HFFc6 (cell line): Measurements from ENCODE around the gene MAFB. TPM values are rescaled to one million over a fixed set of nuclear protein-coding genes. Genes with fewer than 3 reads are reported as not detected.

ENCODE experiments used
- DNase-seq: peaks from one replicate; pipeline ENCODE4 v3.0.0-alpha.2; 2018
- H3K27ac Mint-ChIP-seq: 2 replicates; pipeline ENCODE4 v1.8.0; 2020; ENCODE audit warnings: mild to moderate bottlenecking, mixed read lengths
- H3K27me3 Mint-ChIP-seq: 2 replicates; pipeline ENCODE4 v1.8.0; 2021; ENCODE audit warnings: mild to moderate bottlenecking, moderate library complexity, mixed read lengths; ENCODE audit not compliant: insufficient read depth
- H3K36me3 Mint-ChIP-seq: 2 replicates; pipeline ENCODE4 v1.8.0; 2021; ENCODE audit warnings: low read depth, mixed read lengths
- H3K4me1 Mint-ChIP-seq: 2 replicates; pipeline ENCODE4 v1.8.0; 2020; ENCODE audit warnings: low read depth, mixed read lengths
- H3K4me3 Mint-ChIP-seq: 2 replicates; pipeline ENCODE4 v1.8.0; 2020; ENCODE audit warnings: mild to moderate bottlenecking, moderate library complexity, mixed read lengths
- H3K9me3 Mint-ChIP-seq: 2 replicates; pipeline ENCODE4 v1.8.0; 2020; ENCODE audit warnings: mild to moderate bottlenecking, mixed read lengths
- total RNA-seq, 6 experiments: library from RNA; stranded (reverse); fragmentation: NEBNext Ultra II Directional; extraction: Animal tissue kit (Norgen Biotek cat#: 25700); gene quantifications; 2 replicates in 1 of 6; 3 replicates in 5 of 6; pipeline ENCODE4 v1.2.3, GENCODE V29; 2021
- TF ChIP-seq, protein P1 (sequence below): fragments of 200-600 bp; sonication (generic); IDR thresholded peaks from 2 replicates; pipeline ENCODE4 v1.5.0; 2021; ENCODE audit warnings: antibody characterized with exemption, mild to moderate bottlenecking

Gene MAFB
- total RNA-seq, 6 experiments from 2014 or later = 0.05 TPM; not detected in 5

DNA sequence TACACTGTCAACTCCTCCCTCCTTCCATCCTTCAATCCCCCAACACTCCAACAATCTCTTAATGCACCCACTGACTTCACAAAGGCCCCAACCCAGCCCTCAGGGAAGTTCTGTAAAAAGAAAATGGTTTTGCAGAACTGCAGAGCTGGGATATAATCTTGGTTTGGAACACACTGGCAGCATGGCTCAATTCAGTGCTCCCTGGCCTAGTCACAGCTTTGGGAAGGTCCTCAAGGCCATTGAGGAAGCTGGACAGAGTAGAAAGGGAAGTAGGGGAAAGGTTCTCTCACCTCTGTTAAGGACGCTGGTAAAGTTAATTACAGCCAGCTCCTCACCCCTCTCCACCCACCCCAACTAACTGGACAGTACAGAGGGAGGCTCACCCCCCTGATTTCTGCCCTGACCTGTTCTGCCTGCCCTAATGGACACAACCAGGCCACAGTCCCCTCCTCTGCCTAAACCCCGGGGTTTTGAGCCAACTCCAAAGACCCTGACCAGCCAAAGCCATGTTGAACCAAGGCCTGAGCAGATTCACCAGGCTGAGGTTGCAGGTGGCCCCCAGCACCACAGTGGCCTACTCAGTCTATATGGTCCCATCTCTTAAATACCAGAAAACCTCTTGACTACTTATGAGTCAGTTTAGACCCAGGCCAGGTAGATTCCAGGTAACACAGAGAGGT is 49.2 kb downstream of the MAFB start:
- no peaks in the 10 kb centered on the region; the same call in 1 of the 2 replicates for H3K36me3 Mint-ChIP-seq
- TF ChIP-seq, protein P1, sequence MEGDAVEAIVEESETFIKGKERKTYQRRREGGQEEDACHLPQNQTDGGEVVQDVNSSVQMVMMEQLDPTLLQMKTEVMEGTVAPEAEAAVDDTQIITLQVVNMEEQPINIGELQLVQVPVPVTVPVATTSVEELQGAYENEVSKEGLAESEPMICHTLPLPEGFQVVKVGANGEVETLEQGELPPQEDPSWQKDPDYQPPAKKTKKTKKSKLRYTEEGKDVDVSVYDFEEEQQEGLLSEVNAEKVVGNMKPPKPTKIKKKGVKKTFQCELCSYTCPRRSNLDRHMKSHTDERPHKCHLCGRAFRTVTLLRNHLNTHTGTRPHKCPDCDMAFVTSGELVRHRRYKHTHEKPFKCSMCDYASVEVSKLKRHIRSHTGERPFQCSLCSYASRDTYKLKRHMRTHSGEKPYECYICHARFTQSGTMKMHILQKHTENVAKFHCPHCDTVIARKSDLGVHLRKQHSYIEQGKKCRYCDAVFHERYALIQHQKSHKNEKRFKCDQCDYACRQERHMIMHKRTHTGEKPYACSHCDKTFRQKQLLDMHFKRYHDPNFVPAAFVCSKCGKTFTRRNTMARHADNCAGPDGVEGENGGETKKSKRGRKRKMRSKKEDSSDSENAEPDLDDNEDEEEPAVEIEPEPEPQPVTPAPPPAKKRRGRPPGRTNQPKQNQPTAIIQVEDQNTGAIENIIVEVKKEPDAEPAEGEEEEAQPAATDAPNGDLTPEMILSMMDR = no peak
- H3K27ac Mint-ChIP-seq = no peak overlapping the region
- DNase-seq = no peak
- H3K4me3 Mint-ChIP-seq = no peak overlapping the region
- peaks cover 4% of the 10 kb centered on the region for H3K27me3 Mint-ChIP-seq
- H3K4me1 Mint-ChIP-seq = no peaks in the 10 kb centered on the region
- H3K9me3 Mint-ChIP-seq = peaks cover 36% of the 10 kb centered on the region

DNA sequence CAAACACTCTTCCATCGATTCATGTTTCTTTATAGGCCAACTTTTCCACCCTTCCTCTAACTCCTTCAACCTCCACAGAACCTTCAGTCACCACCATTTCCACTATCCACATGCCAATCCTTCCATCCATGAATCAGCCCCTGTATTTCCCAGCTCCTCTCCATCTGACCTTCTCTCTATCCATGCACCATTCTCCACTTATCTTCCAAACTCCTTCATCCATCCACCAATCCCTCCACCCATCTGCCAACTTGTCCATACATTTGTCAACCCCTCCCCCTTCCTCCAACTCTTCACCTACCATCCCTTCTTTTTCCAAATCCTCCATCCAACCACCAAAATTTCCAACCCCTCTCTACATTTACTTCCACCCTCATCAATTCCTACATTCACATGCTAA is 49.9 kb downstream of the MAFB start:
- no peaks in the 10 kb centered on the region for H3K4me1 Mint-ChIP-seq
- H3K27ac Mint-ChIP-seq = no peak overlapping the region
- no peak for DNase-seq
- H3K27me3 Mint-ChIP-seq = peaks cover 4% of the 10 kb centered on the region
- TF ChIP-seq, protein P1 = no peak
- no peaks in the 10 kb centered on the region; the same call in 1 of the 2 replicates for H3K36me3 Mint-ChIP-seq
- H3K4me3 Mint-ChIP-seq = no peak overlapping the region
- H3K9me3 Mint-ChIP-seq = peaks cover 36% of the 10 kb centered on the region

DNA sequence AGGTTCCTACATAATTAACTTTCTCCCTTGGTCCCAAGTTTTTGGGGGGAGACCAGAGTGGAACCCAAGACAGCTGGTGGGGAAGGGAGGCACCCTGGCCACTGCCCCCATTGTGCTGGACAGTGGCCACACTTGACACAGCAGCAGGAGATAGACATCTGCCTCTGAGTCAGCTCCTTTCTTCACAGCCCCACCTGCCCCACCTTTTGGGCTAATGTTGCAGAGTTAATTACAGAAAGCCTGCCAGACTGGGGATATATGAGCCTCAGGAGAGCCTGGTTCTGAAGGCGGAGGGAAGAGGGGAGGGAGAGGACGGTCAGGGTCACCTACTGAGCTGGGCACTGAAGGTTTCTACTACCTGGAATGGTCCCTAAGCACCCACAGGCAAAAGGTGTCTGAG is 50.6 kb downstream of the MAFB start:
- Mint-ChIP-seq H3K9me3 (peaks cover 36% of the 10 kb centered on the region), H3K36me3 (no peaks in the 10 kb centered on the region; the same call in 1 of the 2 replicates), H3K27me3 (peaks cover 4% of the 10 kb centered on the region), H3K27ac (no peak overlapping the region), H3K4me1 (no peaks in the 10 kb centered on the region), H3K4me3 (no peak overlapping the region)
- no peak for DNase-seq
- TF ChIP-seq, protein P1 = no peak

DNA sequence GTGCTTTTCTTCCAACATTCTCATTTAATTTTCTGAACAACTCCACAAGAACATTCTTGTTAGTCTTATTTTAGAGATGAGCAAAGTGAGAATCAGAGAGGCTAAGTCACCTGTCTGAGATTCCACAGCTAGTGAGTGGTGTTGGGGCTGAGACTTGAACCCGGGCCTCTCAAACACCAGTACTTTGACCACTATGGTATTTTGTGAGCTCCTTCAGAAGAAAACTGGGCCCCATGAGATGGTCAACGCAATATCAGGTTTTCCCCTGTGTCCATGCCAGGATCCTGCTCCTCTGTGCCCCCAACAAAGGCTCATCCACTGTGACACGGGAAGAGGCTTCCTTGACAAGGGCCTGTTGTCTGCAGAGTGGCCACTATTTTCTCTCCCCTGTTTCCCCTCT is 51.9 kb downstream of the MAFB start:
- no peaks in the 10 kb centered on the region for H3K4me1 Mint-ChIP-seq
- H3K36me3 Mint-ChIP-seq = no peaks in the 10 kb centered on the region; the same call in 1 of the 2 replicates
- H3K9me3 Mint-ChIP-seq = peaks cover 43% of the 10 kb centered on the region
- DNase-seq = no peak
- peaks cover 4% of the 10 kb centered on the region for H3K27me3 Mint-ChIP-seq
- H3K27ac Mint-ChIP-seq = no peak overlapping the region
- TF ChIP-seq, protein P1 = no peak
- no peak overlapping the region for H3K4me3 Mint-ChIP-seq

DNA sequence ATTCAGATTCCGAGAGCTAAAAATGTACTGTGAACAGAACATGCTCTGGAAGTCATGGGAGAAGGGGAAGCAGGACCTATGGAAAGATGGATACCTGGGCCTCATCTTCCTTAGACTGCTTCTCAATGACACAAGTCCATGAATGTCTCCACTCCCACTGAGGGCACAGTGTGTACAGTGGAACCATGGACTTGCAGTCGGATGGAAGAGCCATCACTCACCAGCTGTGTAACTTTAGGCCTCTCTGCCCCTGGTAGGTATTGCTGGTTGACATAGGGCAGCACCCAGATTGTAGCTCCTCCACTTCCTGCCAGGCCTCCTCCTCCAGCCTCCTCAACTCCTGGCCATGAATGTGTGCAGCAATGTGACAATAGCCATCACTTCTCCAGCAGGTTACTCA is 52.5 kb downstream of the MAFB start:
- H3K9me3 Mint-ChIP-seq = peaks cover 40% of the 10 kb centered on the region
- TF ChIP-seq, protein P1 = no peak

More for the DNA sequence above, 52.5 kb downstream of the MAFB start:
- H3K27me3 Mint-ChIP-seq = peaks cover 4% of the 10 kb centered on the region
- no peak for DNase-seq
- no peak overlapping the region for H3K4me3 Mint-ChIP-seq
- H3K27ac Mint-ChIP-seq = no peak overlapping the region
- no peaks in the 10 kb centered on the region for H3K4me1 Mint-ChIP-seq
- no peaks in the 10 kb centered on the region; the same call in 1 of the 2 replicates for H3K36me3 Mint-ChIP-seq
